CD4-positive, alpha-beta T cell treated with Interleukin-15 for 4 hours (primary cell): ENCODE measurements around the gene LYST.
"Not testable (repeated sequence)": the region's sequence is repeated elsewhere in the genome, so short reads cannot be mapped to it uniquely, and the experiment has no call there.

Experiments used
- DNase-seq: peaks from one replicate; pipeline ENCODE4 v3.0.0-alpha.2; 2020; ENCODE audit warnings: low spot score

LYST gene

GRCh38 chr1:235817101-235817728 is 49.5 kb downstream of the LYST start:
- no peak for DNase-seq

GRCh38 chr1:235809688-235810397 is 56.9 kb downstream of the LYST start:
- DNase-seq = no peak

- DNase-seq = no peak
Measured at GRCh38 chr1:235808223-235808622, 58.5 kb downstream of the LYST start.

GRCh38 chr1:235806123-235806522 is 60.6 kb downstream of the LYST start:
- DNase-seq = no peak

GRCh38 chr1:235802573-235803346 is 63.9 kb downstream of the LYST start:
- no peak for DNase-seq

- DNase-seq = no peak
Measured at GRCh38 chr1:235799264-235799663, 67.4 kb downstream of the LYST start.

GRCh38 chr1:235791532-235792060 is 75.1 kb downstream of the LYST start:
- no peak for DNase-seq

- DNase-seq = no peak
Measured at GRCh38 chr1:235790123-235790522, 76.6 kb downstream of the LYST start.

- DNase-seq = not testable (repeated sequence)
Measured at GRCh38 chr1:235786227-235786898, 80.3 kb downstream of the LYST start.

GRCh38 chr1:235784950-235785349 is 81.8 kb downstream of the LYST start:
- no peak for DNase-seq

GRCh38 chr1:235783148-235783776 is 83.4 kb downstream of the LYST start:
- peak; percentile 15 for DNase-seq

GRCh38 chr1:235782601-235783000 is 84.1 kb downstream of the LYST start:
- DNase-seq = no peak

GRCh38 chr1:235781807-235782206 is 84.9 kb downstream of the LYST start:
- no peak for DNase-seq

GRCh38 chr1:235779770-235780169 is 86.9 kb downstream of the LYST start:
- no peak for DNase-seq

GRCh38 chr1:235776396-235776795 is 90.3 kb downstream of the LYST start:
- no peak for DNase-seq

- DNase-seq = no peak
Measured at GRCh38 chr1:235775246-235775860, 91.4 kb downstream of the LYST start.

GRCh38 chr1:235767795-235768194 is 98.9 kb downstream of the LYST start:
- no peak for DNase-seq

GRCh38 chr1:235766794-235767285 is 99.9 kb downstream of the LYST start:
- DNase-seq = no peak

GRCh38 chr1:235763962-235764361 is 102.7 kb downstream of the LYST start:
- DNase-seq = peak; percentile 12

GRCh38 chr1:235759336-235759735 is 107.4 kb downstream of the LYST start:
- no peak for DNase-seq

GRCh38 chr1:235758931-235759330 is 107.8 kb downstream of the LYST start:
- no peak for DNase-seq
